Ishikawa (cell line): ENCODE data around the gene SOX6.

Experiments used
- MAX ChIP-seq: IDR thresholded peaks from 2 replicates; pipeline ENCODE4 v1.6.1; 2012
- RAD21 ChIP-seq: IDR thresholded peaks from 2 replicates; pipeline ENCODE4 v1.6.1; 2012; ENCODE audit warnings: low read depth
- REST ChIP-seq: IDR thresholded peaks from 2 replicates; pipeline ENCODE4 v1.6.1; 2012; ENCODE audit warnings: low read depth, mild to moderate bottlenecking
- TAF1 ChIP-seq: IDR thresholded peaks from 2 replicates; pipeline ENCODE4 v1.6.1; 2012; ENCODE audit warnings: low read depth, mild to moderate bottlenecking

DNA sequence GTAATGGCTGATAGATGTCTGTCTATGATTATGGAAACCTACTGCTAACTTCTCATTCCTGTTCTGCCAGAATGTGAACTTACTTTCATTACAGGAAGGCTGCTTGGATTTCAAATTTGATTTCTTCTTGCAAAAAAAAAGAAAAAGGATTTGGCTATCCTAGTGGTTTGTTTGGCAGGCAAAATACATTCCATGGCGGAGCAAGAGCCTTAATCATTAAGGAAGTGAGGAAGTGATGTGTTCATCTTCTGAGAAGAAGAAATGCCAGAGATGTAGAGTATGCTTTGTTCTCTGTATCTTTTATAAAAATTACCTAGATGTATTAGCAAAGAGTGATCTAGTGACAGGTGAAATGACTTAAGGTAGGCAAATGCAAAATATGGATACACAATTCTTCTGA, 356.3 kb downstream of the SOX6 start:
- TF ChIP-seq TAF1: no peak
- no peak for TF ChIP-seq MAX
- TF ChIP-seq REST: no peak
- TF ChIP-seq RAD21: no peak
